Heart left ventricle (tissue), 16 donors: Measurements from ENCODE around the gene UNC45A. TPM values are rescaled to one million over a fixed set of nuclear protein-coding genes. Genes with fewer than 3 reads are reported as not detected.

Source experiments
- ATAC-seq, 4 donors: fragments of 200-7000 bp; cut with Tn5 transposase; one replicate each; pipeline ENCODE4 v1.9.1; 2020 to 2022; ENCODE audit warnings: moderate library complexity in 4 of 4, mild to moderate bottlenecking in 3 of 4, moderate number of reproducible peaks in 1 of 4
- DNase-seq, 5 donors: peaks; one replicate each; pipeline ENCODE4 v3.0.0-alpha.2; 2020
- H3K27ac ChIP-seq, 12 donors: fragments of 200-600 bp; sonication (generic) in 4 of 12; one replicate each; pipeline versions ENCODE4 v1.5.0 to v1.8.0; 2016 to 2022; ENCODE audit warnings: mild to moderate bottlenecking in 2 of 12
- H3K27me3 ChIP-seq, 9 donors: fragments of 200-600 bp; sonication (generic) in 2 of 9; one replicate each; pipeline versions ENCODE4 v1.5.1 to v1.8.0; 2016 to 2022; ENCODE audit warnings: mild to moderate bottlenecking in 3 of 9
- H3K36me3 ChIP-seq, 9 donors: fragments of 200-600 bp; sonication (generic) in 2 of 9; one replicate each; pipeline versions ENCODE4 v1.5.0 to v1.8.0; 2018 to 2022; ENCODE audit warnings: mild to moderate bottlenecking in 2 of 9
- H3K4me1 ChIP-seq, 12 donors: fragments of 200-600 bp; sonication (generic) in 4 of 12; one replicate each; pipeline versions ENCODE4 v1.5.0 to v1.8.0; 2016 to 2022; ENCODE audit warnings: mild to moderate bottlenecking in 3 of 12
- H3K4me3 ChIP-seq, 12 donors: fragments of 200-600 bp; sonication (generic) in 4 of 12; one replicate each; pipeline versions ENCODE4 v1.5.0 to v1.8.0; 2017 to 2022; ENCODE audit warnings: mild to moderate bottlenecking in 9 of 12, moderate library complexity in 4 of 12
- H3K9me3 ChIP-seq, 12 donors: fragments of 200-600 bp; sonication (generic) in 4 of 12; one replicate each; pipeline versions ENCODE4 v1.5.0 to v1.8.0; 2016 to 2022; ENCODE audit warnings: mild to moderate bottlenecking in 1 of 12
- POLR2A ChIP-seq, 2 donors: fragments of 450-650 bp; IDR thresholded peaks; one replicate each; pipeline ENCODE4 v1.6.1; 2017; ENCODE audit warnings: antibody characterized with exemption in 2 of 2, mild to moderate bottlenecking in 2 of 2, moderate library complexity in 2 of 2
- WGBS, 4 donors: extraction: QIAGEN DNeasy Blood & Tissue Kit in 2 of 4; methylation state at CpG; one replicate each; pipeline versions ENCODE4 v1.1.5 to v1.1.7; 2013 to 2018; 5-methylcytosine and 5-hydroxymethylcytosine counted together
- intact Hi-C, 10 donors: fragments of 100-400 bp; cut with DNase I; formaldehyde crosslinking; loops; one replicate each; pipeline versions ENCODE4 v1.11.1 to v1.14.2; 2022
- polyA plus RNA-seq, 2 donors: library from polyadenylated mRNA; stranded (reverse); fragments of 200-250 nt; gene quantifications; one replicate each; pipeline ENCODE4 v1.2.3, GENCODE V29; 2013
- total RNA-seq, 9 donors: library from RNA; depleted of rRNA in 2 of 9; stranded (reverse); fragments of >200 nt in 2 of 9; fragmentation: NEBNext Ultra II Directional in 3 of 9; extraction: Animal tissue kit (Norgen Biotek cat#: 25700) in 3 of 9; gene quantifications; one replicate each; pipeline versions ENCODE4 v1.1.0 to v1.2.4, GENCODE V29; 2016 to 2023
- TF ChIP-seq, protein P1 (sequence below), 12 donors: fragments of 200-600 bp; sonication (generic) in 4 of 12; IDR thresholded peaks; one replicate each; pipeline versions ENCODE4 v1.5.0 to v1.8.0; 2018 to 2022; ENCODE audit warnings: antibody characterized with exemption in 12 of 12, mild to moderate bottlenecking in 5 of 12
- donor health status: ischemic (EF 13 %, LVEDD 7.1; RV severe dilation, severe dysfunction).
- donor health status: healthy with polysubstance abuse.
- donor health status: DM: no; HTN: yes; CAD: no.
- donor health status: DM: no; HTN: no; CAD: no.
- donor health status: ischemic (EF 25% LVEDD 6.9; RV normal size, moderate dysfunction).
- donor health status: ischemic (EF 25% LVEDD 5.7; RV mildly dilated, moderate dysfunction).
- donor health status: healthy.
- donor health status: DM: yes; HTN: yes; CAD: no.
- donor health status: ischemic (EF 35%, LVEDD 5.7; RV mildly dilated, moderate dysfunction).
- donor health status: nonischemic (EF 11% LVEDD 7.7; RV severe dilation, severe dysfunction).
- donor health status: DM: yes; HTN: yes; CAD: no.
- donor health status: PGD.
- donor health status: ischemic (EF 29% LVEDD 5.4; RV normal size, mild dysfunction).
- donor health status: nonischemic (EF 23%, LVEDD 6.1; RV moderate dilation, normal function).

UNC45A gene
- total and polyA plus RNA-seq, 11 donors: 12.0 to 34.0 (median 21.9) TPM

- intact Hi-C loops: no loop called here
- ATAC-seq (no peak), DNase-seq (peak in 1 of 5 donors; percentile 23)
- TF ChIP-seq POLR2A (IDR thresholded peaks at IDR 0.05): no peak
- TF ChIP-seq, protein P1, sequence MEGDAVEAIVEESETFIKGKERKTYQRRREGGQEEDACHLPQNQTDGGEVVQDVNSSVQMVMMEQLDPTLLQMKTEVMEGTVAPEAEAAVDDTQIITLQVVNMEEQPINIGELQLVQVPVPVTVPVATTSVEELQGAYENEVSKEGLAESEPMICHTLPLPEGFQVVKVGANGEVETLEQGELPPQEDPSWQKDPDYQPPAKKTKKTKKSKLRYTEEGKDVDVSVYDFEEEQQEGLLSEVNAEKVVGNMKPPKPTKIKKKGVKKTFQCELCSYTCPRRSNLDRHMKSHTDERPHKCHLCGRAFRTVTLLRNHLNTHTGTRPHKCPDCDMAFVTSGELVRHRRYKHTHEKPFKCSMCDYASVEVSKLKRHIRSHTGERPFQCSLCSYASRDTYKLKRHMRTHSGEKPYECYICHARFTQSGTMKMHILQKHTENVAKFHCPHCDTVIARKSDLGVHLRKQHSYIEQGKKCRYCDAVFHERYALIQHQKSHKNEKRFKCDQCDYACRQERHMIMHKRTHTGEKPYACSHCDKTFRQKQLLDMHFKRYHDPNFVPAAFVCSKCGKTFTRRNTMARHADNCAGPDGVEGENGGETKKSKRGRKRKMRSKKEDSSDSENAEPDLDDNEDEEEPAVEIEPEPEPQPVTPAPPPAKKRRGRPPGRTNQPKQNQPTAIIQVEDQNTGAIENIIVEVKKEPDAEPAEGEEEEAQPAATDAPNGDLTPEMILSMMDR (IDR thresholded peaks at IDR 0.05): no peak
- H3K9me3 ChIP-seq: no peaks in the 10 kb centered on the region
- no peak overlapping the region for H3K4me3 ChIP-seq
- no peaks in the 10 kb centered on the region for H3K27me3 ChIP-seq
- 89 to 93% (median 90%) methylated on average over 19 of the region's 19 CpGs for WGBS, 4 donors
- H3K27ac ChIP-seq: no peak overlapping the region
- H3K4me1 ChIP-seq: peaks cover 0 to 52% (median 24%) of the 10 kb centered on the region in 12 donors
- H3K36me3 ChIP-seq: peaks cover 8 to 98% (median 92%) of the 10 kb centered on the region in 9 donors
Observed at GRCh38 chr15:90911302-90911623, 23.8 kb upstream of the UNC45A start.

DNA sequence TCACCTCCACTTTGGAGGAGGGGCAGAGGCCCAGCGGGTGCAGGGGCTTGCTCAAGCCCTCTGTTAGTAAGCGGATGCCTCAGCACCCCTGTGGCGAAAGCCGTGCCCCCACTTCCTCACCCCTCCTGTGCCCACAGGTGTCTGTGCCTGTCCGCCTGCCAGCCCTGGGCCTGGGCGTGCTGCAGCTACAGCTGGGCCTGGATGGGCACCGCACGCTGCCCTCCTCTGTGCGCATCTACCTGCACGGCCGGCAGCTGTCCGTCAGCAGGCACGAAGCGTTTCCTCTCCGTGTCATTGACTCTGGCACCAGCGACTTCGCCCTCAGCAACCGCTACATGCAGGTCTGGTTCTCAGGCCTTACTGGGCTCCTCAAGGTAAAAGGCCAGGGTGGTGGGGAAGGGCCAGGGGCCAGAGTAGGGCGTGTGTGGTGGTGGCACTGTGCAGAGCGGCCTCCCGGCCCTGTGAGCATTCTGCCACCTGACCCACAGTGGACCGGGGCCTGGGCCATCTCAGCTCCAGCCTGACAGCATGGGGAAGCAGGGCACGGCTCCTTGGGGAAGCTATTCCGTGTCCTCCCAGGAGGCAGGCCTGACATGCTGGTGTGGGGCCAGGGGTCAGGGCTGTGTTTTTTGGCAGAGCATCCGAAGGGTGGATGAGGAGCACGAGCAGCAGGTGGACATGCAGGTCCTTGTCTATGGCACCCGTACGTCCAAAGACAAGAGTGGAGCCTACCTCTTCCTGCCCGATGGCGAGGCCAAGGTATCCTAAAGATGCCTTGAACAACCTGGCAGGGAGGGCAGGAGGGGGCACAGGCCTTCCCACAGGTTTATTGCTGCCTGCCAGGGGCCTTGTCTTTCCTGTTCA lies 22.9 kb upstream of the UNC45A start:
- WGBS, 4 donors: 94 to 95% (median 94%) methylated on average over 20 to 30 of the region's 30 CpGs
- DNase-seq: no peak

GRCh38 chr15:90912770-90913075 lies 22.4 kb upstream of the UNC45A start:
- H3K4me1 ChIP-seq: peaks cover 0 to 52% (median 18%) of the 10 kb centered on the region in 12 donors
- no peaks in the 10 kb centered on the region for H3K27me3 ChIP-seq
- peak in 1 of 5 donors; percentile 3 for DNase-seq
- 86 to 96% (median 94%) methylated on average over 7 of the region's 7 CpGs for WGBS, 4 donors
- peaks cover 8 to 98% (median 92%) of the 10 kb centered on the region in 9 donors for H3K36me3 ChIP-seq
- H3K9me3 ChIP-seq: no peaks in the 10 kb centered on the region
- no peak overlapping the region for H3K4me3 ChIP-seq
- no peak overlapping the region for H3K27ac ChIP-seq
- TF ChIP-seq, protein P1 (IDR thresholded peaks at IDR 0.05): no peak
- no peak for TF ChIP-seq POLR2A (IDR thresholded peaks at IDR 0.05)
- no peak for ATAC-seq
- intact Hi-C loops: no loop called here

More for the DNA sequence above, 22.9 kb upstream of the UNC45A start:
- H3K9me3 ChIP-seq: no peaks in the 10 kb centered on the region
- no peak for ATAC-seq
- peaks cover 8 to 98% (median 92%) of the 10 kb centered on the region in 9 donors for H3K36me3 ChIP-seq
- H3K27me3 ChIP-seq: no peaks in the 10 kb centered on the region
- TF ChIP-seq POLR2A (IDR thresholded peaks at IDR 0.05): no peak
- TF ChIP-seq, protein P1 (IDR thresholded peaks at IDR 0.05): no peak
- intact Hi-C loops: no loop called here
- H3K4me3 ChIP-seq: no peak overlapping the region
- H3K4me1 ChIP-seq: peaks cover 0 to 52% (median 24%) of the 10 kb centered on the region in 12 donors
- H3K27ac ChIP-seq: no peak overlapping the region

DNA sequence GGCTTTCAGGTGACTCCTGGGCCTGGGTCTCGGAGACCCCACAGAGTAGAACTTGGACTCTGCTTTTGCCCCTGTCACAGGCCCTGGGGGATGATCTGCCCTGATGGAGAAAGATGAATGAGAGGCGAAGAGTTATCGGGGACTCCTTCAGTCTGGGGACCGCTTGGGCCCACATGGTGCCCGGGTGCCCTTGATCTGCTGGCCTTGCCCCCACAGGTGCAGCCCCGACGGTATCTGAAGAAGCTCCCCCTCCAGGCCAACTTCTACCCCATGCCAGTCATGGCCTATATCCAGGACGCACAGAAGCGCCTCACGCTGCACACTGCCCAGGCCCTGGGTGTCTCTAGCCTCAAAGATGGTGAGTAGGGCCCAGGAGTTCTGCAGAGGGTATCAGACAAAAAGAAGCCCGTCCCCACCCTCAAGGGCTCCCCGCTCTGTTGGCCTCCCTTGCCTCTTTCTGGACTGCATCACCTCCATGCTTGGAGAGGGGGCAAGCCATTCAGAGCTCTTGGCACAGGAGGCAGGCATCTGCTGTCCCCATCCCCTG lies 21.6 kb upstream of the UNC45A start:
- intact Hi-C loops: no loop called here
- Histone ChIP-seq H3K4me3 (no peak overlapping the region), H3K27me3 (no peaks in the 10 kb centered on the region), H3K9me3 (no peaks in the 10 kb centered on the region), H3K36me3 (peaks cover 8 to 100% (median 96%) of the 10 kb centered on the region in 9 donors), H3K27ac (peak overlapping the region in 1 of 12 donors; percentile 42), H3K4me1 (peaks cover 0 to 52% (median 16%) of the 10 kb centered on the region in 12 donors)
- WGBS, 4 donors: 92 to 95% (median 94%) methylated on average over 11 to 12 of the region's 12 CpGs
- TF ChIP-seq, protein P1 (IDR thresholded peaks at IDR 0.05): no peak
- no peak for TF ChIP-seq POLR2A (IDR thresholded peaks at IDR 0.05)
- ATAC-seq (no peak), DNase-seq (peak in 2 of 5 donors; percentile 6 to 27)
